Islet of Langerhans (tissue), 1 donor: ENCODE measurements around the gene TBKBP1.

Experiments
- FAIRE-seq: peaks from one replicate; lab custom pipeline; 2011; peaks lifted over from hg19 to GRCh38; lab: Jason Lieb, UNC

The TBKBP1 gene

GRCh38 chr17:47714773-47715396 is 20.9 kb downstream of the TBKBP1 start:
- no peak for FAIRE-seq

GRCh38 chr17:47715669-47716325 is 21.8 kb downstream of the TBKBP1 start:
- FAIRE-seq: no peak

GRCh38 chr17:47716375-47716774 is 22.4 kb downstream of the TBKBP1 start:
- no peak for FAIRE-seq

- FAIRE-seq: no peak
These were observed 23.3 kb downstream of the TBKBP1 start for GRCh38 chr17:47717261-47717697.

GRCh38 chr17:47717979-47718621 is 24.1 kb downstream of the TBKBP1 start:
- no peak for FAIRE-seq

- no peak for FAIRE-seq
These were observed 24.9 kb downstream of the TBKBP1 start for GRCh38 chr17:47718634-47719405.

- FAIRE-seq: no peak
These were observed 25.6 kb downstream of the TBKBP1 start for GRCh38 chr17:47719411-47720152.

- FAIRE-seq: no peak
These were observed 26.2 kb downstream of the TBKBP1 start for GRCh38 chr17:47720196-47720595.

GRCh38 chr17:47720754-47721533 is 27.0 kb downstream of the TBKBP1 start:
- no peak for FAIRE-seq

- no peak for FAIRE-seq
These were observed 27.8 kb downstream of the TBKBP1 start for GRCh38 chr17:47721725-47722124.

- no peak for FAIRE-seq
These were observed 30.7 kb downstream of the TBKBP1 start for GRCh38 chr17:47724705-47725104.

GRCh38 chr17:47725446-47726111 is 31.6 kb downstream of the TBKBP1 start:
- FAIRE-seq: no peak

- no peak for FAIRE-seq
These were observed 33.1 kb downstream of the TBKBP1 start for GRCh38 chr17:47726796-47727703.

GRCh38 chr17:47727704-47728036 is 33.7 kb downstream of the TBKBP1 start:
- no peak for FAIRE-seq

- FAIRE-seq: no peak
These were observed 34.4 kb downstream of the TBKBP1 start for GRCh38 chr17:47728214-47728877.

GRCh38 chr17:47729476-47729875 is 35.5 kb downstream of the TBKBP1 start:
- no peak for FAIRE-seq

GRCh38 chr17:47730681-47731080 is 36.7 kb downstream of the TBKBP1 start:
- FAIRE-seq: no peak

- no peak for FAIRE-seq
These were observed 37.4 kb downstream of the TBKBP1 start for GRCh38 chr17:47731396-47731795.

- FAIRE-seq: no peak
These were observed 38.6 kb downstream of the TBKBP1 start for GRCh38 chr17:47732399-47733046.
